Effector memory CD4-positive, alpha-beta T cell (primary cell): ENCODE measurements around the gene NWD2.

ENCODE experiments used
- DNase-seq, 3 donors: peaks; one replicate each; pipeline ENCODE4 v3.0.0-alpha.2; 2020
- H3K27ac ChIP-seq: 2 replicates; pipeline ENCODE4 v1.7.0; 2013; ENCODE audit warnings: mild to moderate bottlenecking, low read length, moderate library complexity; ENCODE audit not compliant: insufficient read depth, poor library complexity, severe bottlenecking
- H3K27me3 ChIP-seq: replicated peaks from 2 replicates; pipeline ENCODE4 v1.7.0; 2013; ENCODE audit warnings: mild to moderate bottlenecking, low read length; ENCODE audit not compliant: insufficient read depth, control insufficient read depth, poor library complexity, severe bottlenecking
- H3K36me3 ChIP-seq: 2 replicates; pipeline ENCODE4 v1.7.0; 2013; ENCODE audit warnings: mild to moderate bottlenecking, low read length, moderate library complexity; ENCODE audit not compliant: control insufficient read depth, insufficient read depth
- H3K4me1 ChIP-seq: 2 replicates; pipeline ENCODE4 v1.7.0; 2013; ENCODE audit warnings: low read length, mild to moderate bottlenecking; ENCODE audit not compliant: control insufficient read depth, insufficient read depth, poor library complexity, severe bottlenecking
- H3K4me3 ChIP-seq: 2 replicates; pipeline ENCODE4 v1.7.0; 2013; ENCODE audit warnings: low read length, low read depth, mild to moderate bottlenecking; ENCODE audit not compliant: insufficient read depth, poor library complexity, severe bottlenecking
- H3K9me3 ChIP-seq: 2 replicates; pipeline ENCODE4 v1.7.0; 2013; ENCODE audit warnings: mild to moderate bottlenecking, low read length, moderate library complexity; ENCODE audit not compliant: control insufficient read depth

NWD2 gene

GRCh38 chr4:37421614-37422013 lies 177.1 kb downstream of the NWD2 start:
- no peak overlapping the region for H3K27ac ChIP-seq
- H3K36me3 ChIP-seq, result no peaks in the 10 kb centered on the region

GRCh38 chr4:37422102-37422501 lies 177.6 kb downstream of the NWD2 start:
- no peak overlapping the region for H3K4me3 ChIP-seq
- H3K9me3 ChIP-seq, result no peaks in the 10 kb centered on the region
- no peak for DNase-seq
- no peaks in the 10 kb centered on the region for H3K36me3 ChIP-seq
- no peaks in the 10 kb centered on the region for H3K27me3 ChIP-seq
- no peaks in the 10 kb centered on the region for H3K4me1 ChIP-seq
- H3K27ac ChIP-seq, result no peak overlapping the region

More at GRCh38 chr4:37421614-37422013, 177.1 kb downstream of the NWD2 start:
- H3K4me3 ChIP-seq, result no peak overlapping the region
- DNase-seq, result no peak
- no peaks in the 10 kb centered on the region for H3K27me3 ChIP-seq
- no peaks in the 10 kb centered on the region for H3K9me3 ChIP-seq
- H3K4me1 ChIP-seq, result no peaks in the 10 kb centered on the region

GRCh38 chr4:37422638-37423037 lies 178.1 kb downstream of the NWD2 start:
- Histone ChIP-seq H3K4me3 (no peak overlapping the region), H3K27me3 (no peaks in the 10 kb centered on the region)

GRCh38 chr4:37423310-37423709 lies 178.8 kb downstream of the NWD2 start:
- Histone ChIP-seq H3K27ac (no peak overlapping the region), H3K4me3 (no peak overlapping the region), H3K27me3 (no peaks in the 10 kb centered on the region), H3K4me1 (no peaks in the 10 kb centered on the region), H3K36me3 (no peaks in the 10 kb centered on the region), H3K9me3 (no peaks in the 10 kb centered on the region)
- no peak for DNase-seq

More at GRCh38 chr4:37422638-37423037, 178.1 kb downstream of the NWD2 start:
- no peak for DNase-seq
- H3K4me1 ChIP-seq, result no peaks in the 10 kb centered on the region
- no peaks in the 10 kb centered on the region for H3K9me3 ChIP-seq
- H3K27ac ChIP-seq, result no peak overlapping the region
- no peaks in the 10 kb centered on the region for H3K36me3 ChIP-seq

GRCh38 chr4:37424753-37425152 lies 180.2 kb downstream of the NWD2 start:
- no peaks in the 10 kb centered on the region for H3K4me1 ChIP-seq
- H3K4me3 ChIP-seq, result no peak overlapping the region
- no peak overlapping the region for H3K27ac ChIP-seq
- no peak for DNase-seq
- no peaks in the 10 kb centered on the region for H3K36me3 ChIP-seq
- H3K27me3 ChIP-seq, result no peaks in the 10 kb centered on the region
- no peaks in the 10 kb centered on the region for H3K9me3 ChIP-seq

GRCh38 chr4:37425857-37426256 lies 181.3 kb downstream of the NWD2 start:
- DNase-seq, result no peak
- Histone ChIP-seq H3K9me3 (no peaks in the 10 kb centered on the region), H3K4me1 (no peaks in the 10 kb centered on the region), H3K36me3 (no peaks in the 10 kb centered on the region), H3K27ac (no peak overlapping the region), H3K4me3 (no peak overlapping the region), H3K27me3 (no peaks in the 10 kb centered on the region)

GRCh38 chr4:37427193-37427592 lies 182.7 kb downstream of the NWD2 start:
- Histone ChIP-seq H3K9me3 (no peaks in the 10 kb centered on the region), H3K27me3 (no peaks in the 10 kb centered on the region), H3K27ac (no peak overlapping the region), H3K4me3 (no peak overlapping the region), H3K4me1 (no peaks in the 10 kb centered on the region), H3K36me3 (no peaks in the 10 kb centered on the region)
- DNase-seq, result no peak

GRCh38 chr4:37429906-37430305 lies 185.4 kb downstream of the NWD2 start:
- no peaks in the 10 kb centered on the region for H3K4me1 ChIP-seq
- H3K9me3 ChIP-seq, result no peaks in the 10 kb centered on the region
- DNase-seq, result no peak
- no peaks in the 10 kb centered on the region for H3K27me3 ChIP-seq
- no peaks in the 10 kb centered on the region for H3K36me3 ChIP-seq
- no peak overlapping the region for H3K4me3 ChIP-seq
- no peak overlapping the region for H3K27ac ChIP-seq

GRCh38 chr4:37430718-37431416 lies 186.3 kb downstream of the NWD2 start:
- no peaks in the 10 kb centered on the region for H3K4me1 ChIP-seq
- no peaks in the 10 kb centered on the region for H3K9me3 ChIP-seq
- H3K27me3 ChIP-seq, result no peaks in the 10 kb centered on the region
- no peak overlapping the region for H3K4me3 ChIP-seq
- H3K36me3 ChIP-seq, result no peaks in the 10 kb centered on the region
- no peak for DNase-seq
- no peak overlapping the region for H3K27ac ChIP-seq

- no peak for DNase-seq
- H3K4me1 ChIP-seq, result no peaks in the 10 kb centered on the region
- no peak overlapping the region for H3K27ac ChIP-seq
- H3K27me3 ChIP-seq, result no peaks in the 10 kb centered on the region
- no peak overlapping the region for H3K4me3 ChIP-seq
- H3K9me3 ChIP-seq, result no peaks in the 10 kb centered on the region
- no peaks in the 10 kb centered on the region for H3K36me3 ChIP-seq
These were observed 186.8 kb downstream of the NWD2 start for GRCh38 chr4:37431417-37431743.
